NCI-H2227 (cell line): ENCODE data around the gene TRAPPC12.
"Not testable (repeated sequence)": the region's sequence is repeated elsewhere in the genome, so short reads cannot be mapped to it uniquely, and the experiment has no call there.

Experiments
- DNase-seq: peaks from one replicate; lab custom pipeline; 2025; ENCODE audit not compliant: unreplicated experiment; lab: John Stamatoyannopoulos, UW

Gene TRAPPC12

DNA sequence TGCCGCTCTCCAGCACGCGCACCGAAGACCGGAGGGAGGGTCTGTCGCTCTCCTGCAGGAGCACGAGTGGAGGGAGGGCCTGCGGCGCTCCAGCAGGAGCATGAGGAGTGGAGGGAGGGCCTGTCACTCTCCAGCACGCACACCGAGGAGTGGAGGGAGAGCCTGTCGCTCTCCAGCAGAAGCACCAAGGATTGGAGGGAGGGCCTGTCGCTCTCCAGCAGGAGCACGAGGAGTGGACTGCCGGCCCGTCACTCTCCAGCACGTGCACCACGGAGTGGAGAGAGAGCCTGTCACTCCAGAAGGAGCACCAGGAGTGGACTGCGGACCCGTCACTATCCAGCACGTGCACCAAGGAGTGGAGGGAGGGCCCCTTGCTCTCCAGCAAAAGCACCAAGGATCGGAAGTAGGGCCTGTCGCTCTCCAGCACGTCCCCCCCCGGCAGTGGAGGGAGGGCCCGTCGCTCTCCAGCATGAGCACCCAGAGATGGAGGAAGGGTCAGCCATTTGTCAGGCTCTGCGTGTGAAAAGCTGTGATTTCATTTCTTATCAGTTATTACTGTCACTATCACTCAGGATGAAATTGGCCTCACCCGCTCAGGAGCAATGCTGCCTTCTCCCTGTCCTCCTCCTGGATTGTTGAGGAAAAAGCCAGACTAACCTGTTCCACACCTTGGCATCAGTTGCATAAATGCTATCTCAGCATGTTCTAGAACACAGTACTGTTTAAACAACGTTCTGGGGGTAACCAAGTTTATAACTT lies 103.9 kb downstream of the TRAPPC12 start:
- no peak for DNase-seq

DNA sequence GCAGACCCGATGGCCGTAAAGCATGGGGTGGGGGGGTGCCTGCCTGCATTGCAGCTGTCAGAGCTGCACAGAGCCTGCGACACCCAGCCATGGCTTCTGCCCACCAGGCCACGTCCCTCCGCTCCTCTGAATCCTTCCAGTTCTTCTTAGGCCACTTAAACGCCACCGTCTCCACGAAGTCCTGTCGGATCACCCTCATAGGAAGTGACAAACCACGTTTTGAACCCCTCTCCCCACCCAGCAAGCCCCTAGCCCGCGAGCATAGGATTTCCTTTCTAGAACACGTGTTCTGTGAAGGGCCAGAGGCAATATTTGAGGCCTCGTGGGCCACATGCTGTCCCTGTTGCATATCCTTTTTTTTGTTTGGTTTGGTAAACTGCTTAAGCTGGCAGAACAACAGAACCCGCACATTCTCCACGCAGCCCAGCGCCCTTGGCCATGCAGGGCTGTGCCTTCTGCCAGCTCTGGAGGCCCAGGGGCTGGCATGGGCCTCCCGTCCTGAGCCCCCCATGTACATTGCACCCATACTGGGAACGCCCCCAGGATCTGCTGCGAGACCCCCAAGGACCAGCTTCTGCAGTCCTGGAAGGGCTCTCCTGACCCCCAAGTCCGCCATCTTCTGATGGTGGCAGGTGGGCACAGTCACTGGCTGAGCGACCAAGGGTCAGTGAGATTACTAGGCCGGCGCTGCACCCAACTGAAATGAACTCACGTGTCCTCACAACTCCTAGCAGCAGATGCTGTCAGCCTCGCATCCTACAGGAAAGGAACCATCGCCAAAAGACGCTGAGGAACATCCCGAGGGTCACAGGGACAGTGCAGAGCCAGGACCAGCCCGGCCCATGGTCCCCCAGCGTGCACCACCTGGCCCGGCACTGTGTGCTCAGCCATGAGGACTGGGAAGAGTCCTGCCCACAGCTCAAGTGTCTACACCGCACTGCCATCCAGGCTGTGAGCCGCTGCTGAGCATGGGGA lies 104.8 kb downstream of the TRAPPC12 start:
- DNase-seq: no peak

DNA sequence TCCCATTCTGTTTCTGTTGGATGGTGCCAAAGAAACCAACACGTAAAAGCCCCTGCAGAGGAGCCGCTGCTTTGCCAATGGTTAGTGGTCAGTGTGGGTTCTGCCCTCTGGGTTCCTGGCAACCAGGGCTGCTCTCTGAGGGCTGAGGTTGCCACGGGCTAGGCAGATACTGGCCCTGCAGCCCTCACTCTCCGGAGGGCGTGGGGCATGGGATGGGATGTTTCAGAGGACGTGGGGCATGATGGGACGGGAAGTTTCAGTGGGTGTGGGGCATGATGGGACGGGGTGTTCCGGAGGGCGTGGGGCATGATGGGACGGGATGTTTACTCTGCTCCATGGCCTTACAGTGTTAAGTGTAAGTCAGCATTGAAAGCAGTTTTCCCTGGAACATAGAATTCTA lies 105.7 kb downstream of the TRAPPC12 start:
- no peak for DNase-seq

DNA sequence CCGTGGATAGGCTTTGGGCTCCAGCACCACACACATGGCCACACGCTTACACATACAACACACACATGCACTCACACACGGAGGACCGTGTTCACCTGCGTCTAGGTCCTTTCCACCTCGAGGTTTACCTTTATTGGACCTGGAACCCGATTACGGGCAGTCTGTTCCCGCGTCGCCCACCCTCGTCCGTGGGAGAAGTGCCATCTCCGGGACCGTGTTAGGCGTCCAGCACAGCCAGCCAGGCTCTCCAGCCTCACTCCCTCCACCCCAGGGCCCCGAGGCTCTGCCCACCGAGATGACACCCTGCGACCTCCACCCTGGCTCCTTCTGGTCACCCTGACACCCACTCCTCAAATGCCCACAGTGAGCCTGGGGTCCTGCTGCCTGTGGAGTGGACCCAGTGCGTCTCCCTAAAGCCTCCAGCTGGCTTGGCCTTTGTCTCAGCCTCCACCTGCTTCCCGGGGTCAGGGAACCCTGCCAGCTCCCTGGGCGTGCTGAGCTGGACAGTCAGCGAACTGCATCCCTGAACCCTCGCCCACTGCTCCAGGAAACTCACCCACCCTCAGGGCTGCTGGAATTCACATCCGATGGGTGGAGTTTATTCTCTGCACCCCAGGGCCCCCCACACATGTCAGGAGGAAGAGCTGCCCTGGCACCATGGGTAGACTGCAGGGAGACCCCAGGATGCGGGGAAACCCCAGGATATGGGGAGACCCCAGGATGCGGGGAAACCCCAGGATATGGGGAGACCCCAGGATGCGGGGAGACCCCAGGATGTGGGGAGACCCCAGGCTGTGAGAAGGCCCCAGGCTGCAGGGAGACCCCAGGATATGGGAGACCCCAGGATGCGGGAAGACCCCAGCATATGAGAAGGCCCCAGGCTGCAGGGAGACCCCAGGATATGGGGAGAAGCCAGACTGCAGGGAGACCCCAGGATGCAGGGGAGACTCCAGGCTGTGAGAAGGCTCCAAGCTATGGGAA lies 106.8 kb downstream of the TRAPPC12 start:
- no peak for DNase-seq

DNA sequence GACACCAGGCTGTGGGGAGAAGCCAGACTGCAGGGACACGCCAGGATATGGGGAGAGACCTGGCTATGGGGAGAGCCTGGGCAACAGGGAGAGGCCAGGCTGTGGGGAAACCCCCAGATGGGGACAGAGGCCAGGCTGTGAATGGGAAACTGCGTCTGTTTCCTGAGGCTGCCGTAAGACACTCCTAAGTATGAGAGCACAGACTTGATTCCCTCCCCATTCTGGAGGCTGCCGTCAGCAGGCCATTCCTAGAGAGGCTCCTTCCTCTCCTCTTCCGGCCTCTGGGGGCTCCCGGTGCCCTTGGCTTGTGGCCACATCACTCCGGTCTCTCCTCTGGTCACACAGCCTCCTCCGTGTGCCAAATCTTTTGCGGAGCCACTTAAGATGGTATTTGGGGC lies 107.5 kb downstream of the TRAPPC12 start:
- no peak for DNase-seq

DNA sequence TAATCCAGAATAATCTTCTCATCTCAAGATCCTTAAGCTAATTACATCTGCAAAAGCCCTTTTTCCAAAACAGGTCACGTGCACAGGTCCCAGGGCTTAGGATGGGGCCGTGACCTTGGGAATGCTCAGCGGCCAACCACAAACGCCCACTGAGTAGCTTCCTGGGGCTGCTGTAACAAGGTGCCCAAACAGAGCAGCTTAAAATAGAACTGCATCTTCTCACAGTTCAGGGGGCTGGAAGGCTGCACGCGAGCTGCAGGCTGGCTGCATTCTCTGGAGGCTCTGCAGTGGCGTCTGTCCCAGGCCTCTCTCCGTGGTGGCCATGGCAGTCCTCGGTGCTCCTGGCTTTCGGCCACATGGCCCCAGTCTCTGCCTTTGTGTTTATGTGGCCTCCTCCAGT lies 107.9 kb downstream of the TRAPPC12 start:
- no peak for DNase-seq

DNA sequence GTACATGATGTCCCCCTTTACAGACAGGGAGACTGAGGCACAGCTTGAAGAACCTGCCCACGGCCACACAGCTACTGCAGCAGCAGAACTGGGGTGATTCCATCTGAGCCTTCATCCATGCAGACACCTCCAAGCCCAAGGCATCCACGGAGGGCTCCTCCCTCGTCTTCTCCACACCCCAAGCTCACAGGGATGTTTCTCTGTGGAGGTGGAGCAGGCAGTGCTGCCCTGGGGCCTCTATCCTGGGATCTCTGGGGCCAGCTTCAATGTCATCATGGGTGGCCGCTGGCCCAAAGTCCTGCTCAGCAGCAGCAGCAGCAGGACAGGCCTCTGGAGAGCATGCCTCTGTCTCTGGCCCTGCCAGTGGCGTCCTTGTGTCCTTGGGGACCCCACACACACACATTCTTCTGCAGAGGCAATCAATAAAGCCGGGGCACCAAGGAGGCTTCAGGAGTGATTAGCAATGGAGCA lies 108.6 kb downstream of the TRAPPC12 start:
- DNase-seq: no peak

DNA sequence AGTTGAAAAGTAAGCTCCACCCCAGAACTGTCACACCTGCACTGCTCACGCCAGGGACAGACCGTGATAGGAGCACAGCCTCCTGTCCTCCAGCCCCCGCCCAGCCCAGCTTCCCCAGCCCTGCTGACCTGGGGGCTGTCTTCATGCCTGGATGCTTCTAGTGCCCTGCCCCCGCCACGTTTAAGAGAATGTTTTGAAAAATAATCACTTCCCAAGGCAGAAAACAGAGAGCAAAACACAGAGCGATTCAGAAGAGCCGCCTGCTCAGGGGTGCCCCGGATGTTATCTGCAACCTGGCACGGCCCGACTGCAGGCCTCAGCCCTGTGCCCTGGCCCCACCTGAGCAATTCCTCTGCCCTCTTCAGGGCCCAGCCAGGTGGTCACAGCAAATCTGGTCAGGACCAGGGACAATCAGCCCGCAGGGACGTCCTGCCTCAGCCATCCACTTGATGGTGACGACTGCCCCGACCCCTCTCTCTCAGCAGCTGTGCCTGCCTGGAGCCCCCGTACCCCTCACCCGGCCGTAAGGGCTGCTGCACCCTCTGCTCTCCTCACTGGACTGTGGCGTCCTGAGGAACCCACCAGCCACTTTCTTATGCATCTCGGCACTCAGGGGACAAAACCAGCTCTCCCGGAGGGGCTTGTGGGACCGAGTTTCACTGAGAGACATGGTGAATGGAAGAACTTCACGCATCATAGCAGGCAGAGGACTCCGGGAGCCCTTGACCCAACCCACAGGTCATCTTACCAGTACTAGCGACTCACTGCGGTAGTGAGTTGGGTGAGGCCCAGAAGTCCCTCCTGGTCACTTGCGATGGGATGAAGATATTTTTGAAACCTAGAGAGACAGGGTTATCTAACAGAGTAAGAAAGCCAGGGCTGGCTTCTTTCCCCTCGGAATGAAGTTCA lies 109.6 kb downstream of the TRAPPC12 start:
- DNase-seq: no peak

DNA sequence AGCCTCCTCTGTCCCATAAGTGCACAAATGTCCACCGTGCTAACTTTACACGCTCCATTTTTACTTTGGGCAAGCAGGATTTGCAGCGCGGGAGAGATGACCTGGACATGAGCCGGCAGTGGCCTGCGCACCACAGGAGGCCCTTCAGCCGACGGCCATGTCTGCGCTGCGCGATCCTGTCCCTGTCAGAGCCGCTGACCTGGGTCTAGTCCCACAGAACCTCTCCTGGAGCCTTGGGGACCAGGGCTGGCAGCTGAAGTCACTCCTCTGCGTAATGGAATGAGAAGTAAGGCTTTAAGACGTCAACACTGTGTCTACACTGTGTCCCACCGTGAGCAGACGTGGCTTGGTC lies 110.2 kb downstream of the TRAPPC12 start:
- DNase-seq: no peak

DNA sequence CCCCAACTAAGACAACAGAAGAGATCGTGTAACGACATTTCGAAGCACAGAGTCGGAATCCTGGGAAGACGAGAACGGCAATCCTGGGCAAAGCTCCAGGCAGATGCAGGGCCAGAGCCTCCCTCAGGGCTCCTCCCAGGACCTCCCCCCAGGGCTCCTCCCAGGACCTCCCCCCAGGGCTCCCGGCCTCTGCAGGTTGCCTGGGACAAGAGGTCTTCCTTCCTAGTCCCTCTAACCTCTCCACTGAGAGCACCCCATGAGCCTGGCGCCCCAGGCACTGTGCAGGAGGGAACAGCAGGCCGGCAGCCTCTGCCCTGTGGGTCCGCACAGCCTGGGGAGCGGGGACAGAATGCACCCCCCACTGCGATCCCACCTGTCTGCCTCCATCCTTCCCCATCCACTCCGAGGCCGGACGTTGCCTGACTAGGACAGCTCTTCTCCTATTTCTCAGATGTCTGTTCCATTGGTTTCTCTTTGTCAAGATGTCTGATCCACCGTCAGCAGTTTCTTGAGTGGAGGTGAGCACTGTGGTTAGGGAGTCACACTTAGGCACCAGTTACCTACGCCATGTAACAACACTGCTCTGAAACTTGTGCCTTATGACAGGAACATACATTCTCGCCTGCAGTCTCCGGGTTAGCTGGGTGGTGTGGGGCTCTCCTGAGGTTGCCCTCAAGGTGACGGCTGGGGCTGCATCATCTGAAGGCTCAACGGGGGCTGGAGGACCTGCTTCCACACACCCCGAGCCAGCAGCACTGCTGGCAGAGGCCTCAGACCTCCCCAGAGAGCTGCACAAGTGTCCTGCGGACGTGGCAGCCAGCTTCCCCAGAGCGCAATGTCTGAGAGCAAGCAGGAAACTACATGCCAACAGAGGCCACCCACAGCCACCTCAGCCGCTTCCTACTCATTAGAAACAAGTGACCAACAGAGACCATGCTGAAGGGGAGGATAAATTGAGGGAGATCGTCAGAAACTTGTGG lies 111.0 kb downstream of the TRAPPC12 start:
- DNase-seq: no peak

DNA sequence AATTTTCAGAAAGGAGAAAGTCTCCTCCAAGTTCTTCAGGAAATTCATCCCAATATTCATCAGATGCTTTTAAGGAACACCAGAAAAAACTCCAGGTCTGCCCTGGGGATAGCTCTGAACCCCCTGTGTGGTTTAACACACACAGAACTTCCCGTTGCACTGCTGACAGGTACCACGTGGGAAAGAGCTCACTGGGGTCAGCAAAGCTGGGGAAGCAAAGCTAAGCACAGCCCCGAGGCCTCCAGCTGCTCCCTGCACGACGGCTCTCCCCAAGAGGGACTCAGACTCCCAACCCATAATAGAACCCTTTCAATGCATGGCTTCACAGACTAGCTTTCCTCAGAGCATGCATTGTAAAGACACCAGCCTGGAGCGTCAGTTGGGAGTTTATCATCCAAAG lies 111.8 kb downstream of the TRAPPC12 start:
- DNase-seq: no peak

DNA sequence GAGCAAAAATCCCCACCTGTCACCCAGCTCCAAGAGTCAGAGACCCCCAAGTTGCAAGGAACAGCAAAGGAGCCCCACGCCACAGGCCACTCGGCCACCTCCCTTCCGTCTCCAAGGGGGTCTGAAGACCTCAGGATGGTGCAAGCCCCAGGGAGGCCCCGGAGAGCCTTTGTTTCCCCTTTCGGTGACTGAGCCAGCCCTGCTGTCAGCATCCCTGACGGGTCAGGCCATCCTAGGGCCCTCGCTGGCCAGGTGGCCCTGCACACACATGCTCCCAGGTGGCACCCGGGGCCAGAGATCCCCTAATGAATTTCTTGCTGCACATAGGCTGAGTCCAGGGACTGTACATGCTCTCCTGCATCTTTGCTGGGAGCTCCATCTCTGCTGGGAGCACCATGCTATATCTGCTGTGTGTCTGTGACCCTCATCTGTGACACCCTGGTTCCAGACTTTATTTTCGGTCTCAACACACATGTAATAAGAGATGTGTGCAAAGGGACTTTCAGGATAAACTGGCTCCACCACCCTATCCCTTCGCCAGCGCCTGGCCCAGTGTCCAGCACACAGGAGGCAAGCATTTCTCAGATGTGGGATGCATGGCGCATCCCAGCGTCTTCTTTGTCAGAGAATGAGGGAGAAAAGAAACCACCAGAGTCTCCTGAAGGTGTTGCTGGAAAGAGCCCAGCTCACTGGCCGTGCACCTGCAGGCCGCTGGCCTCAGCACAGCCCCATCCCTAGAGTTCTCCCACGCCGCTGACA lies 112.4 kb downstream of the TRAPPC12 start:
- no peak for DNase-seq

DNA sequence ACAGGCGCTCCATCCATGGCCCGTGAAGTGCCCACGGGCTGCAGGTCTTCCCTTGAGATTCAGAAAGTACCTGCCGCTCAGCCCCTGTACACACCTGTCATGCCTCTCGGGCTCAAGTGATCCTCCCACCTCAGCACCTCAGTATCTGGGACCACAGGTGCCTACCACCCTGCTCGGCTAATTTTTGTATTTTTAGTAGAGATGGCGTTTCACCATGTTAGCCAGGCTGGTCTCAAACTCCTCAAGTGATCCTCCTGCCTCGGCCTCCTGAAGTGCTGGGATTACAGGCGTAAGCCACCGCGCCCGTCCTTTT lies 112.9 kb downstream of the TRAPPC12 start:
- DNase-seq: not testable (repeated sequence)

DNA sequence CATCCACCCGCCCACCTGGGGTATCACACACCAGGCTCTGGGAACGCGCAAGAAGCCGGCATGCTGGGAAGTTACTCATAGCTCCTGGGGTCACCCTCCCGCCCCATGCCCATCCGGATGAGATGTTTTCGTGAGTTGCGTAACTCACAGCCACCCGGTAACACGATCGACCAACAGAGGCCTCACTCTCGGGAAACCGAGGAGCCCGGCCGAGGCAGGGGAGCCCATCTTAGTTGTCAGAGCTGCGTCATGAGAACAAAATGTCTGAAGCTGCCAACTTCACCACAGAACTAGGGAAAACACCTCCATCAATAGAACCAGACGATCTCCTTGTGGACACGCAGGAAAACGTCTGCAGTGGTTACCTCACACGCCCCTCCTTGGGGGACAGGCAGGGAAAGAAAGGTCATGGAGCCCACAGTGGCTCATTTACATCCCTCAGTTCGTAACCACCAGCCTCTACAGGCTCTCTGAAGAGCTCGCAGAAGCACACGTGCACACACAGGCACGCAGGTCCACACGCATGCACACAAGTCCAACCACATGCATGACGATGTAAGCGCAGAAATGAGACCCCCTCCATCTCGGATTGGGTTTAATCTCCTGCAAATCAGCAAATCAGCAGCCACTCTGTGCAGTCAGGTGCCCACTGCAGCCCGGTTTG lies 113.6 kb downstream of the TRAPPC12 start:
- peak; percentile 60 for DNase-seq

DNA sequence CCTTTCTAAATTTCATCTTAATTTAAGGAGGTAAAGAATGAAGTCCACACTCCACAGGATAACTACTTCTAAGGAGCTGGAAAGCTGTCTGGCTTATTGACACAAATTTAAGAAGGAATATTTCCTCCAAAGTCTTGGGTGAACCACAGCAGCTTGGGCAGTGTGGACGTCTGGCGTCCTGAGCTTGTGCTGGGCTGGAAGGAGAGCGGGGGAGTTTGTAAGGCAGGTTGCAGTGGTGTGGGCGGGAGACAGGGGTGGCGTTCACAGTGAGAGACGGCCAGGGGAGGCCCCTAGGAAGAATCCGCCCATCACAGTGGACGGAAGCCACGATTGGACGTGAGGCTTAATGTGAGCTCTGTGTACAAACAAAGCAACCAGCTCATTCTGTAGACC lies 114.1 kb downstream of the TRAPPC12 start:
- DNase-seq: peak; percentile 86

DNA sequence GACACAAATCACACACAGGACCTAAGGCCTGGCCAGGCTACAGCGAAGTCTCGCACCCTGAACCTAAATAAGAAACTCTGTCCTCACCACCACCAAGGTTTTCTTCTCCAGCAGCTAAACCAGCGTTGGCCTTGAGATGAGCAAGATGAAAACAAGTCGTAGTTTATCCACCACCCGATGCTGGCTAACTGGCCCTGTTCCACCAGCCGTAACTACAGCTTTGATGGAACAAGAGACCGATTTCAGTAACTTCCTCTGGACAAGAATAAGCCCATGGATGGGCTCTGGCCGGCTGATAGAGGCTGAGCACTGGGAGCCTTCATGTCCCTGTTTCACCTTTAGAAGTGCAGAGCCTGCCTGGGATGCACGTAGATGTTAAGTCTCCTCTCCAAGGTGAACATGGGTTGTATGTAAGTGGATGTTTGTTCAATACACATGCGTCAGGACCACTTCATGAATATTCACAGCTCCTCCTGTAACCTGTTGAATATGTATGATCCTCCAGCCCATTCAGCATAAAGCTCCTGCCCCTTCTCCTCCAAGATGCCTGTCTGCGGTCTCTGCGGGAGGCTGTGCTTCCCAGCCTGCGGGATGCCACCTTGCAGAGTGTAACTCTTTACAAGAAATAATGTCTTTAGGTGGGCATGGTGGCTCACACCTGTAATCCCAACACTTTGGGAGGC lies 115.6 kb downstream of the TRAPPC12 start:
- DNase-seq: no peak

DNA sequence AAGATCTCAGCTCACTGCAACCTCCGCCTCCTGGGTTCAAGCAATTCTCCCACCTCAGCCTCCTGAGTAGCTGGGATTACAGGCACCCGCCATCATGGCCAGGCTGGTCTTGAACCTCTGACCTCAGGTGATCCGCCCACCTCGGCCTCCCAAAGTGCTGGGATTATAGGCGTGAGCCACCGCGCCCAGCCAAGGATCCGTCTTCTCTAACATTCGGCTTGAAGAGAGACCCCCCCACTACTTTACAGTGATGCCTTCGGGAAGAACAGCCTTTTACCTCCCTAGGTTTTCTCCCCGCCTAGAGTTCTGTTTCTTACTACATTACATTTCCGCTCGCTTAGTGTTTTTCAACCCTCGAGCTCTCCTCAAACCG lies 117.2 kb downstream of the TRAPPC12 start:
- not testable (repeated sequence) for DNase-seq
